ENCODE data around the gene CFL1.
A peak's percentile ranks its signal among the peaks of the same experiment; 100 is the strongest.

Gene CFL1

DNA sequence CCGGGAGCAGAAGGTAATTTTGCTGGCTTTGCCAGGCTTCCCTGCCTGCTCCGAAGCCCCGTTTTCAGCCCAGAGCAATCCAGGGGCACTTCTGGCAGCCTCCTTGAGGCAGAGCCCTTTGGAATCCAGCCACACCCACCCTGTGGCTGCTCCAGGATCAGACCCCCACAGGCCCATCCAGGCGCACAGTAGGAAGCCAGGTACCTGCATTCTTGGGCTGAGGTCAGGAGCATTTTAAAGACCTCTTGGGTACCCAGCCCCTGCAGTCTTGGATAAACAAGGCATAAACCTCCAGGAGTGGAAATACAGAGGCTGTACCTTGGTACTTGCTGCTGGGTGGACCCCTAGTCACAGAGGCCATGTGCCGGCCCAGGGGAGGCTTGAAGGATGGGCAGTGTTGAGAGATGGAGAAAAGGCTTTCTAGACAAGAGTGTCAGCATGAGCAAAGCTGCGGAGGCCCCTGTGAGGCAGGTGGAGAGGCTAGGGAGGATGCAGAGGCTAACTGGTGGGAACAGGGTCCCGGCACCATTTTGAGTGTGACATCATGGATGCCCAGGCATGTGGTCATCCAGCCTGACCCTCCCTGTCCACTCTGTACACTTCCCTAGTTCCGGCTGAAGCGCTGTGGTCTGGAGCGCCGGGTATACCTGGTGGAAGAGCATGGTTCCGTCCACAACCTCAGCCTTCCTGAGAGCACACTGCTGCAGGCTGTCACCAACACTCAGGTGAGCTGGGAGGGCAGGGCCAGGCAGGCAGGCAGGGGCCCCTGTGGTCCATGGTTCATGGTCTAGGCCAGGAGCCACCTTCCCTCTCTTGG, 6.1 kb upstream of the CFL1 start:
- H3K9me3 ChIP-seq (replicated peaks in 1 of 11) = no peaks in the 10 kb centered on the region
- H3K4me3 ChIP-seq = no peak overlapping the region
- H3K4me2 ChIP-seq = no peak overlapping the region
- peaks cover 0 to 81% (median 68%) of the 10 kb centered on the region in 11 experiments; a peak in 21 of 22 replicates for H4K20me1 ChIP-seq
- H3K9ac ChIP-seq = peak overlapping the region in 6 of 11 experiments; percentile 4 to 92 (median 18); a peak in 6 of 22 replicates
- H3K36me3 ChIP-seq = peaks cover 57 to 69% (median 65%) of the 10 kb centered on the region in 11 experiments
- H3K27me3 ChIP-seq = peaks cover 0 to 9% (median 4%) of the 10 kb centered on the region in 11 experiments; a peak in 5 of 22 replicates
- TF ChIP-seq Cebpa-rat (IDR thresholded peaks at IDR 0.05) = no peak
- peaks cover 20 to 72% (median 31%) of the 10 kb centered on the region in 10 experiments for H3K4me1 ChIP-seq
- H3K27ac ChIP-seq = no peak overlapping the region

DNA sequence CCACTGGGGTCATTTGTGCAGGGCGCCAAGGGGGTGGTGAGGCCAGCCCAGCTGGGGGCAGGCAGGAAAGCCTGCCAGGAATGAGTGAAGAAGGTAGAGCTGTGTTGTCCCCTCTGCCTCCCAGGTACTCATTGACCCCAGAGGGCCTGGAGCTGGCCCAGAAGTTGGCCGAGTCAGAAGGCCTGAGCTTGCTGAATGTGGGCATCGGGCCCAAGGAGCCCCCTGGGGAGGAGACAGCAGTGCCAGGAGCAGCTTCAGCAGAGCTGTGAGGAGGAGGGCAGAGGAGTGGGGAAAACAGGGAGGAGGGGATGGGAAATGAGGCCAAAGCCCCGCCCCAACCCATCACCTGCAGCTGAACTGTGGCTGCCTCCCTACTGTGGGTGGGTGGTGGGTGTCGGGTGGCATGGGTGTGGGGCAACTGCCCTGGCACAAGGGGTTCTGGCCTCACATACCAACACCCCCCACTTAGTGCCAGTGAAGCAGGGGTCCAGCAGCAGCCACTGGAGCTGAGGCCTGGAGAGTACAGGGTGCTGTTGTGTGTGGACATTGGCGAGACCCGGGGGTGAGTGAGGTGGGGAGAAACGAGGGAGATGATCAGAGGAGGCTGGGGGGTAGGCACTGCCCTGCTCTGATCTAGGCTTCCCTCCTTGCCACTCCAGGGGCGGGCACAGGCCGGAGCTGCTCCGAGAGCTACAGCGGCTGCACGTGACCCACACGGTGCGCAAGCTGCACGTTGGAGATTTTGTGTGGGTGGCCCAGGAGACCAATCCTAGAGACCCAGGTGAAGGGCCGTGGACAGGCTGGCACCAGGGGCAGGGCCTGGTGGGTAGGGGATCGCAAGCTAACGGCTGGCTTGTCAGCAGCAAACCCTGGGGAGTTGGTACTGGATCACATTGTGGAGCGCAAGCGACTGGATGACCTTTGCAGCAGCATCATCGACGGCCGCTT, 5.2 kb upstream of the CFL1 start:
- H3K27ac ChIP-seq = no peak overlapping the region
- no peak overlapping the region for H3K4me3 ChIP-seq
- no peaks in the 10 kb centered on the region for H3K9me3 ChIP-seq (replicated peaks in 1 of 11)
- no peak for TF ChIP-seq Cebpa-rat (IDR thresholded peaks at IDR 0.05)
- peak overlapping the region in 9 of 11 experiments; percentile 5 to 99 (median 92); a peak in 14 of 22 replicates for H3K9ac ChIP-seq
- peak overlapping the region in 5 of 11 experiments; percentile 83 to 98 (median 98); a peak in 6 of 22 replicates for H3K4me2 ChIP-seq
- H3K4me1 ChIP-seq = peaks cover 25 to 69% (median 32%) of the 10 kb centered on the region in 10 experiments
- peaks cover 0 to 72% (median 59%) of the 10 kb centered on the region in 11 experiments; a peak in 21 of 22 replicates for H4K20me1 ChIP-seq
- H3K27me3 ChIP-seq = peaks cover 0 to 5% (median 0%) of the 10 kb centered on the region in 11 experiments; a peak in 1 of 22 replicates
- H3K36me3 ChIP-seq = peaks cover 57 to 67% (median 63%) of the 10 kb centered on the region in 11 experiments

DNA sequence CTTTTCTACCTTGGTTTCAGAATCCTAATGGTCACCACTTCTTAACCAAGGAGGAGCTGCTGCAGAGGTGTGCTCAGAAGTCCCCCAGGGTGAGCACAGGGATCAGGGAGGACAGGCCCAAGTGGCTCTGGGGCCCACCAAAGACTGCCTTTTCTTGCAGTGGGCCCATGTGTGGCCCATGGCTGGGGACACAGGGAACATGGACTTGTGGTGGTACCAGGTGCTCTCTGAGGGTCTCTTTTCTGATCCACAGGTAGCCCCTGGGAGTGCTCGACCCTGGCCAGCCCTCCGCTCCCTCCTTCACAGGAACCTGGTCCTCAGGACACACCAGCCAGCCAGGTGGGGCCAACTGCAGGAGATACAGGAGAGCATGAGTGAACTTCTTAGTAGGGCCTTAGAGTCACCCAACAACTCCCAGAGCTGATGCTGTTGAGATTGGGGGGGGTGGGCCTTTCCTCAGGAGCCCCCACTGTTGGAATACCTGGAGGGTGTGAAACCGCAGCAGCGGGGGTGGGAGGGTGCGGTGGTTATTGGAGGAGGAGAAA, 4.3 kb upstream of the CFL1 start:
- H3K27ac ChIP-seq = peak overlapping the region in 4 of 11 experiments; percentile 12 to 95 (median 58); a peak in 1 of 22 replicates
- H4K20me1 ChIP-seq = peaks cover 7 to 72% (median 57%) of the 10 kb centered on the region in 11 experiments; a peak in 21 of 22 replicates
- no peaks in the 10 kb centered on the region for H3K27me3 ChIP-seq
- no peak for TF ChIP-seq Cebpa-rat (IDR thresholded peaks at IDR 0.05)
- peak overlapping the region; percentile 91 to 99 (median 95); a peak in 20 of 22 replicates for H3K9ac ChIP-seq
- peak overlapping the region in 6 of 10 experiments; percentile 84 to 99 (median 92); a peak in 10 of 20 replicates for H3K4me3 ChIP-seq
- H3K36me3 ChIP-seq = peaks cover 55 to 59% (median 57%) of the 10 kb centered on the region in 11 experiments
- peaks cover 25 to 61% (median 32%) of the 10 kb centered on the region in 10 experiments for H3K4me1 ChIP-seq
- peak overlapping the region; percentile 83 to 98 (median 96) for H3K4me2 ChIP-seq
- no peaks in the 10 kb centered on the region; a peak in 1 of 22 replicates for H3K9me3 ChIP-seq (replicated peaks in 1 of 11)

DNA sequence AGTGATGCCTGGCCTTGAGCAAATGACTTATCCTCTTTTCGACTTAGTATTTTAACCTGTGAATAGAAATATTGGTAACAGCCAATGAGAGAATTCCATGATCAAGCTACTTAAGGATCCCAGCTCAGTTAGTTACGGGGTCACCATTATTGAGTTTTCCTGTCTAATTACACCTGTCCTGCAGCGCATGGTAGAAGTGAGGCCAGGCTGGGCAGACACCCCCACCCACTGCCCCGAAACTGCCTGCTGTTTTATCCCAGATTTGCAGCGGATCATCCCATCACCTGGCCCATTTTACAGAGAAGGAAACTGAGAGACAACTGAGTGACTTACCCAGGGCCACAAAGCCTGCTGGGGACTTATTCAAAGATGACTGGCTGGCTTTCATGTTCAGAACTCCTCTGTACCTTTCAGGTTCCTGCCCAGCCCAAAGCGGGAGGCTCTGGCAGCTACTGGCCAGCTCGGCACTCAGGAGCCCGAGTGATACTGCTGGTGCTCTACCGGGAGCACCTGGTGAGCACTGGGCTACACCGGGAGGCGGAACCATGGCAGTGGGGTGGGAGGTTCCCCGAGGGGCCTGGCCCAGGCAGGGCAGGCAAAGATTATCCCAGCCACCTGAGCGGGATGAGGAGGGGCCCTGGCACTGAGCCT, 3.7 kb upstream of the CFL1 start:
- Histone ChIP-seq H3K4me3 (peak overlapping the region; percentile 84 to 99 (median 96)), H3K27ac (peak overlapping the region in 10 of 11 experiments; percentile 87 to 98 (median 92); a peak in 18 of 22 replicates), H3K9me3 (replicated peaks in 1 of 11) (no peaks in the 10 kb centered on the region; a peak in 1 of 22 replicates), H3K36me3 (peaks cover 51 to 55% (median 53%) of the 10 kb centered on the region in 11 experiments), H4K20me1 (peaks cover 12 to 72% (median 57%) of the 10 kb centered on the region in 11 experiments; a peak in 21 of 22 replicates), H3K4me1 (peaks cover 26 to 56% (median 32%) of the 10 kb centered on the region in 10 experiments), H3K4me2 (peak overlapping the region; percentile 83 to 98 (median 96)), H3K9ac (peak overlapping the region; percentile 91 to 99 (median 95)), H3K27me3 (no peaks in the 10 kb centered on the region)
- no peak for TF ChIP-seq Cebpa-rat (IDR thresholded peaks at IDR 0.05)

DNA sequence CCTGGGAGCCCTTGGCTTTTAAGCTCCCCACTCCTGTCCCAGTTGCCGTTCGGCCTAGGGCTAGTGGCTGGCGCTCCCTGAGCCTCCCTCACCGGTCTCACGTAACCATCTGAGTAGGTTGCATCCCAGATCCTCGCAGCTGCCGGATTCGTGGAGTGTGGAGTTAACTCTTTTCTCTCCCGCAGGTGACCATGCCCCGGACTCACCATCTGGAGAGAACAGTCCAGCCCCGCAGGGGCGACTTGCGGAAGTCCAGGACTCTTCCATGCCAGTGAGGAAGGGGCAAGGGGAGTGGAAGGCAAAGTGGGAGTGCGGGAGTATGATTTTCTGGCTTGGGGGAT, 3.2 kb upstream of the CFL1 start:
- TF ChIP-seq Cebpa-rat (IDR thresholded peaks at IDR 0.05) = no peak
- peak overlapping the region; percentile 87 to 98 (median 91) for H3K27ac ChIP-seq
- H3K9me3 ChIP-seq (replicated peaks in 1 of 11) = no peaks in the 10 kb centered on the region; a peak in 1 of 22 replicates
- H3K4me3 ChIP-seq = peak overlapping the region; percentile 84 to 99 (median 96)
- H3K27me3 ChIP-seq = no peaks in the 10 kb centered on the region
- H3K4me1 ChIP-seq = peaks cover 31 to 61% (median 35%) of the 10 kb centered on the region in 10 experiments
- peak overlapping the region; percentile 83 to 98 (median 96) for H3K4me2 ChIP-seq
- H3K36me3 ChIP-seq = peaks cover 50 to 55% (median 53%) of the 10 kb centered on the region in 11 experiments
- peak overlapping the region; percentile 91 to 99 (median 95) for H3K9ac ChIP-seq
- H4K20me1 ChIP-seq = peaks cover 17 to 72% (median 57%) of the 10 kb centered on the region in 11 experiments

DNA sequence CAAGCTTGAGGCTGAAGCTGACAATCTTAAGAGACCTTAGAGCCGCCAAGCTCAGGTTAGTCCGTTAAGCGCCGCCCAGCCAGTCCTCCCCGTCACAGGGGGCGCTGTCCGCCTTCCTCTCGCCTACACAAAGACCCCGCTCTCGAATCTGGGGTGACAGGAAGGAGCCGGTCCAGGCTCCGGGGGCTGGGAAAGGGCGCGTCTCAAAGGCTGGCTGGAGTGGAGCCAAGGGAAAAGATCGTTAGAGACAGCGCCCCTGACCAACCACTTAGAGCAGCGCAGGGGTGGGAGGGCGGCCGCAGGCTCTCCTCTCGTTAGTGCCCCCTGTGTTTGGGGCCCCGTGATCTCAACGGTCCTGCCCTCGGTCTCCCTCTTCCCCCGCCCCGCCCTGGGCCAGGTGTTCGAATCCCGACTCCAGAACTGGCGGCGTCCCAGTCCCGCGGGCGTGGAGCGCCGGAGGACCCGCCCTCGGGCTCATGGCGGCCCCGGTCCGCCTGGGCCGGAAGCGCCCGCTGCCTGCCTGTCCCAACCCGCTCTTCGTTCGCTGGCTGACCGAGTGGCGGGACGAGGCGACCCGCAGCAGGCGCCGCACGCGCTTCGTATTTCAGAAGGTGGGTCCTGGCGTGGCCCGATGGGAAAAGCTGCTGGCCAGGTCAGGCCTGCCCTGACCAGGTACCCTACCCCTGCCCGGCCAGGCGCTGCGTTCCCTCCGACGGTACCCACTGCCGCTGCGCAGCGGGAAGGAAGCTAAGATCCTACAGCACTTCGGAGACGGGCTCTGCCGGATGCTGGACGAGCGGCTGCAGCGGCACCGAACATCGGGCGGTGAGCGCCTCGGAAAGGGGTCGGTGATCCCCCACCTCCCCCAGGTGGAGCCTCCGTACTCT, 2.5 kb upstream of the CFL1 start, which contains the start of gene MUS81:
TSS of gene MUS81 (plus strand) at position 156 of the 887 bp plus-strand sequence. CDS start at position 477, 321 bp downstream.
- Histone ChIP-seq H4K20me1 (peaks cover 23 to 72% (median 57%) of the 10 kb centered on the region in 11 experiments), H3K27ac (peak within 1 kb of the TSS; percentile 87 to 98 (median 91)), H3K4me1 (peaks cover 37 to 64% (median 41%) of the 10 kb centered on the region in 10 experiments), H3K4me3 (peak within 1 kb of the TSS; percentile 84 to 99 (median 96)), H3K36me3 (peaks cover 50 to 55% (median 53%) of the 10 kb centered on the region in 11 experiments), H3K9ac (peak within 1 kb of the TSS; percentile 92 to 99 (median 95)), H3K27me3 (no peaks in the 10 kb centered on the region), H3K4me2 (peak within 1 kb of the TSS; percentile 83 to 98 (median 96)), H3K9me3 (replicated peaks in 1 of 11) (no peaks in the 10 kb centered on the region; a peak in 1 of 22 replicates)
- no peak for TF ChIP-seq Cebpa-rat (IDR thresholded peaks at IDR 0.05)

DNA sequence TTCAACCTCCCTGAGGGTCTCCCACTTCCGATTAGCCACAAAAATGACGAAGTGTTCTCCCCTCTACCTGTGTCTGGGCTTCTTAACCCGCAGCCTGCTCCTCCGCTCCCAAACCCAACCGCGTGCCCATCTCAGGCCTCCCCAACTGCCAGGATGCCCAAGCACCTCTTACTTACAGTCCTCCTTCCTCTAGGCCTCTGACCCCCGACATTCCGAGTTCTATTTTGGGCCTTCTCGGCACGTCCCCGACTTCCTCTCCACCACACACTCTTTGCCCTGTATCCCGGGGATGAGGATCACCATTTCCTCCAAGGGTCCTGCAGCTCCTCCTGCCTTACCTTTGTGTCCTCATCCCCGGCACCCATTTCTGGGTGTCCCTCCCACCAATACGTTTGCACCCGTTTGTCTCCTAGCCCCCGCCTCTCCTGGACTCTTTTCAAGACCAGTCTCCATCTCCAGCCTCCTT, 1.9 kb upstream of the CFL1 start:
- no peaks in the 10 kb centered on the region for H3K27me3 ChIP-seq
- peaks cover 50 to 55% (median 53%) of the 10 kb centered on the region in 11 experiments for H3K36me3 ChIP-seq
- no peaks in the 10 kb centered on the region; a peak in 1 of 22 replicates for H3K9me3 ChIP-seq (replicated peaks in 1 of 11)
- TF ChIP-seq Cebpa-rat (IDR thresholded peaks at IDR 0.05) = no peak
- H3K4me3 ChIP-seq = peak overlapping the region; percentile 84 to 99 (median 96)
- peaks cover 44 to 64% (median 48%) of the 10 kb centered on the region in 10 experiments for H3K4me1 ChIP-seq
- peak overlapping the region; percentile 87 to 98 (median 91) for H3K27ac ChIP-seq
- peak overlapping the region; percentile 91 to 99 (median 95) for H3K9ac ChIP-seq
- H4K20me1 ChIP-seq = peaks cover 30 to 72% (median 57%) of the 10 kb centered on the region in 11 experiments
- H3K4me2 ChIP-seq = peak overlapping the region; percentile 83 to 98 (median 96)

Measured in BLaER1 treated with 17β-estradiol and CSF1 and Interleukin-3, amounts not matched to agents 10 nM and 100 nM (cell line).